MM.1S (cell line): ENCODE results near the gene LHCGR.

ENCODE experiments used
- CTCF ChIP-seq: fragments of 300-600 bp; sonication (generic); IDR thresholded peaks from 2 replicates; pipeline ENCODE4 v1.5.1; 2016; ENCODE audit warnings: antibody characterized with exemption, low read length, mixed read lengths
- EZH2 ChIP-seq: fragments of 300-600 bp; sonication (generic); optimal IDR thresholded peaks from 2 replicates; pipeline ENCODE3; 2017; ENCODE audit warnings: low read depth, mild to moderate bottlenecking, antibody characterized with exemption, low read length, mixed read lengths
- EZH2phosphoT487 ChIP-seq: fragments of 300-600 bp; sonication (generic); IDR thresholded peaks from 2 replicates; pipeline ENCODE4 v1.6.1; 2018; ENCODE audit warnings: antibody characterized with exemption, low read length

DNA sequence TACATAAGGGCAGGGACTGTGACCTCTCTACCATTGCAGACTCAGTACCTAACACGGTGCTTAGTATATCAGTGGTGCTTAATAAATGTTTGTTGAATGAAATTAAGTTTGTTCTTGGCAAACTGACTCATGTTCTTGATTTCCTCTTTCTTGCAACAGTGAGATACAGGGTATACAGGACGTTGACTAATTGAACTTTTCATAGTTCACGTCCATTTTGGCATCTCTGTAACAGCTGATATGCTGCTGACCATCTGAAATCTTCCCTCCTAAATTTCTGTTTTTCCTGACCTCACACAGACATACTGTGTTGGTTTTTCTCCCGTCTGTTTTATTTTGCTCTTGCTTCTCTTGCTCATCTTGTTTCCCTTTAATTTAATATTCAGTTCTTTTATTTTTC is 44.2 kb downstream of the LHCGR start:
- no peak for TF ChIP-seq CTCF
- TF ChIP-seq EZH2, result no peak
- no peak for TF ChIP-seq EZH2phosphoT487
